HCT116 (cell line): ENCODE measurements around the gene CAMK2D.

ENCODE experiments used
- CTCF ChIP-seq, 3 experiments: fragments of 200-600 bp in 1 of 3; sonication (generic) in 1 of 3; IDR thresholded peaks in 2 of 3; conservative IDR thresholded peaks in 1 of 3; 2 replicates each; pipeline ENCODE4 v1.5.1; 2012 to 2017; ENCODE audit warnings: low read depth in 2 of 3, low read length in 2 of 3, antibody characterized with exemption in 1 of 3, borderline replicate concordance in 1 of 3, control low read depth in 1 of 3, mild to moderate bottlenecking in 1 of 3, mixed read lengths in 1 of 3, mixed run types in 1 of 3, moderate library complexity in 1 of 3; ENCODE audit not compliant: insufficient read depth in 1 of 3
- POLR2AphosphoS5 ChIP-seq: IDR thresholded peaks from 2 replicates; pipeline ENCODE4 v1.6.1; 2011; ENCODE audit warnings: mild to moderate bottlenecking, low read depth, low read length, moderate library complexity

GRCh38 chr4:113472864-113473263 lies 288.7 kb downstream of the CAMK2D start:
- TF ChIP-seq CTCF (IDR thresholded peaks at IDR 0.05 in 2 of 3, conservative IDR thresholded peaks at IDR 0.05 in 1 of 3; ENCODE audit: borderline replicate concordance in 1 of 3, insufficient read depth in 1 of 3, low read depth in 2 of 3, low read length in 2 of 3) (no peak), POLR2AphosphoS5 (no peak)
